H9 (cell line): ENCODE results near the gene RNLS. TPM values are rescaled to one million over a fixed set of nuclear protein-coding genes. Genes with fewer than 3 reads are reported as not detected.

Experiments used
- DNase-seq: peaks from one replicate; pipeline ENCODE4 v3.0.0-alpha.2; 2017
- H2AFZ ChIP-seq: one replicate; pipeline ENCODE4 v1.6.1; 2013; ENCODE audit warnings: mild to moderate bottlenecking, low read length, control low read depth, moderate library complexity
- H2AK5ac ChIP-seq: 2 replicates; pipeline ENCODE4 v1.6.1; 2013; ENCODE audit warnings: low read length, control low read depth, mixed read lengths; ENCODE audit not compliant: insufficient read length
- H2BK120ac ChIP-seq: one replicate; pipeline ENCODE4 v1.6.1; 2013; ENCODE audit warnings: low read depth, mild to moderate bottlenecking, low read length, control low read depth, inconsistent platforms; ENCODE audit not compliant: poor library complexity, severe bottlenecking
- H2BK12ac ChIP-seq: 2 replicates; pipeline ENCODE4 v1.6.1; 2013; ENCODE audit warnings: low read length, control low read depth, mixed read lengths, low read depth; ENCODE audit not compliant: insufficient read length
- H2BK15ac ChIP-seq: 2 replicates; pipeline ENCODE4 v1.6.1; 2013; ENCODE audit warnings: low read depth, low read length, control low read depth
- H2BK20ac ChIP-seq: one replicate; pipeline ENCODE4 v1.6.1; 2013; ENCODE audit warnings: low read depth, mild to moderate bottlenecking, low read length, control low read depth, inconsistent platforms; ENCODE audit not compliant: poor library complexity, severe bottlenecking
- H2BK5ac ChIP-seq: 2 replicates; pipeline ENCODE4 v1.6.1; 2013; ENCODE audit warnings: low read length, control low read depth, mixed read lengths; ENCODE audit not compliant: insufficient read length
- H3K14ac ChIP-seq: 2 replicates; pipeline ENCODE4 v1.6.1; 2013; ENCODE audit warnings: low read length, control low read depth; ENCODE audit not compliant: insufficient read depth
- H3K18ac ChIP-seq: 2 replicates; pipeline ENCODE4 v1.6.1; 2013; ENCODE audit warnings: low read depth, mild to moderate bottlenecking, mixed read lengths, low read length, control low read depth; ENCODE audit not compliant: insufficient read length
- H3K23ac ChIP-seq: 2 replicates; pipeline ENCODE4 v1.6.1; 2013; ENCODE audit warnings: low read length, control low read depth, mixed read lengths, low read depth; ENCODE audit not compliant: insufficient read length
- H3K23me2 ChIP-seq: 2 replicates; pipeline ENCODE4 v1.6.1; 2013; ENCODE audit warnings: low read depth, mild to moderate bottlenecking, mixed read lengths, low read length, control low read depth; ENCODE audit not compliant: insufficient read length, poor library complexity, severe bottlenecking
- H3K27ac ChIP-seq: 2 replicates; pipeline ENCODE4 v1.5.1; 2013; ENCODE audit warnings: low read length, control low read depth, mixed read lengths, low read depth; ENCODE audit not compliant: insufficient read length
- H3K27me3 ChIP-seq: 2 replicates; pipeline ENCODE4 v1.6.1; 2013; ENCODE audit warnings: low read length, control low read depth, inconsistent platforms; ENCODE audit not compliant: insufficient read depth
- H3K4ac ChIP-seq: 2 replicates; pipeline ENCODE4 v1.6.1; 2013; ENCODE audit warnings: low read depth, mild to moderate bottlenecking, control low read depth, inconsistent platforms, low read length, moderate library complexity
- H3K4me1 ChIP-seq: 2 replicates; pipeline ENCODE4 v1.6.1; 2013; ENCODE audit warnings: low read length, control low read depth, inconsistent platforms; ENCODE audit not compliant: insufficient read depth
- H3K4me2 ChIP-seq: 2 replicates; pipeline ENCODE4 v1.6.1; 2013; ENCODE audit warnings: low read length, control low read depth, mixed read lengths; ENCODE audit not compliant: insufficient read length, insufficient read depth
- H3K56ac ChIP-seq: 2 replicates; pipeline ENCODE4 v1.6.1; 2013; ENCODE audit warnings: low read depth, mild to moderate bottlenecking, mixed read lengths, low read length, control low read depth; ENCODE audit not compliant: insufficient read length
- H3K79me1 ChIP-seq: 2 replicates; pipeline ENCODE4 v1.6.1; 2013; ENCODE audit warnings: low read depth, mild to moderate bottlenecking, moderate library complexity, low read length, control low read depth, inconsistent platforms; ENCODE audit not compliant: insufficient read depth, poor library complexity, severe bottlenecking
- H3K79me2 ChIP-seq: 2 replicates; pipeline ENCODE4 v1.6.1; 2013; ENCODE audit warnings: low read length, control low read depth, inconsistent platforms; ENCODE audit not compliant: insufficient read depth
- H3K9ac ChIP-seq: 2 replicates; pipeline ENCODE4 v1.6.1; 2013; ENCODE audit warnings: low read length, control low read depth, mixed read lengths; ENCODE audit not compliant: insufficient read length; ENCODE audit errors: extremely low read depth
- H3K9me3 ChIP-seq: one replicate; pipeline ENCODE4 v1.6.1; 2013; ENCODE audit warnings: low read depth, low read length, inconsistent platforms; ENCODE audit not compliant: control insufficient read depth
- H3T11ph ChIP-seq: one replicate; pipeline ENCODE4 v1.6.1; 2013; ENCODE audit warnings: mild to moderate bottlenecking, low read length, control low read depth, inconsistent platforms
- H4K20me1 ChIP-seq: one replicate; pipeline ENCODE4 v1.6.1; 2013; ENCODE audit not compliant: control insufficient read depth, insufficient read length, insufficient read depth
- H4K5ac ChIP-seq: 2 replicates; pipeline ENCODE4 v1.6.1; 2013; ENCODE audit warnings: low read depth, mild to moderate bottlenecking, mixed read lengths, low read length, control low read depth; ENCODE audit not compliant: insufficient read length
- H4K8ac ChIP-seq: replicated peaks from 2 replicates; pipeline ENCODE4 v1.6.1; 2013; ENCODE audit warnings: low read length, control low read depth, mixed read lengths, low read depth; ENCODE audit not compliant: insufficient read length
- H4K91ac ChIP-seq: 2 replicates; pipeline ENCODE4 v1.6.1; 2013; ENCODE audit warnings: low read depth, mild to moderate bottlenecking, moderate library complexity, mixed read lengths, low read length, control low read depth; ENCODE audit not compliant: insufficient read length
- H3K27ac Mint-ChIP-seq, 3 experiments: 2 replicates in 2 of 3; 3 replicates in 1 of 3; pipeline ENCODE4 v1.8.0; 2020 to 2021; ENCODE audit warnings: mixed read lengths in 3 of 3, mild to moderate bottlenecking in 1 of 3, moderate library complexity in 1 of 3
- H3K27me3 Mint-ChIP-seq: 2 replicates; pipeline ENCODE4 v1.8.0; 2021; ENCODE audit warnings: low read depth, mild to moderate bottlenecking, moderate library complexity, mixed read lengths
- H3K36me3 Mint-ChIP-seq, 3 experiments: 2 replicates in 2 of 3; 3 replicates in 1 of 3; pipeline ENCODE4 v1.8.0; 2020 to 2021; ENCODE audit warnings: low read depth in 3 of 3, mixed read lengths in 3 of 3; ENCODE audit not compliant: insufficient read depth in 1 of 3
- H3K4me1 Mint-ChIP-seq, 2 experiments: 2 replicates each; pipeline ENCODE4 v1.8.0; 2020; ENCODE audit warnings: mixed read lengths in 2 of 2
- H3K4me3 Mint-ChIP-seq, 2 experiments: 2 replicates in 1 of 2; 3 replicates in 1 of 2; pipeline ENCODE4 v1.8.0; 2020 to 2021; ENCODE audit warnings: mild to moderate bottlenecking in 2 of 2, mixed read lengths in 2 of 2, moderate library complexity in 1 of 2
- H3K9me3 Mint-ChIP-seq, 2 experiments: 2 replicates in 1 of 2; 3 replicates in 1 of 2; pipeline ENCODE4 v1.8.0; 2020; ENCODE audit warnings: mild to moderate bottlenecking in 2 of 2, mixed read lengths in 2 of 2, moderate library complexity in 1 of 2
- WGBS: extraction: QIAGEN DNeasy Blood & Tissue Kit; methylation state at CpG from one replicate; pipeline ENCODE4 v1.1.7; 2013; ENCODE audit warnings: missing lambda C conversion rate, low lambda C conversion rate, mixed read lengths; ENCODE audit not compliant: insufficient read length; ENCODE audit errors: extremely low coverage; 5-methylcytosine and 5-hydroxymethylcytosine counted together
- total RNA-seq: library from RNA; stranded (reverse); gene quantifications from 2 replicates; pipeline ENCODE4 v1.2.1, GENCODE V29; 2021
- TF ChIP-seq, protein P1 (sequence below): fragments of 200-600 bp; sonication (generic); conservative IDR thresholded peaks from 3 replicates; pipeline ENCODE4 v1.8.0; 2021; ENCODE audit warnings: antibody characterized with exemption, mild to moderate bottlenecking

The RNLS gene
- total RNA-seq, 1 experiment from 2014 or later, result 7.5 TPM

DNA sequence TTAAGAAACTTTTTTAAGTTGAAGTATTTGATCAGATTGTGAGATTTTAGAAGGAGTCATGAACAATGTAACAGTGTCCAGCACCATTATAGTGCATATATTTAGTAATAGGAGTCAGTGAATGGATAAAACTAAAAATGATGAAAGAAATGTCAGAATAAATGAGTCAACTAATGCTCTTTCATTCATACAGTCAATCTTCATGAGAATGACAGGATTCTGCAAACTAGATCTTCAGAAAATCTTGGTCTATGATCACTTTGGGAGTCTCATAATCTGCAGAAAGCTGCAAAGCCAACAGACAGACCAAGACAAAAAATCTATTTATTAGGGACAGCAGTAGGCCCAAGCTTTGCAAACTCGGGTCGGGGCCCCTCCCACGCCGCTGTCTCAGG is 710 bp downstream of the RNLS start:
- no peaks in the 10 kb centered on the region for H3K4me1 ChIP-seq
- no peak for DNase-seq
- no peak overlapping the region for H2AK5ac ChIP-seq
- H3T11ph ChIP-seq, result no peak overlapping the region
- no peak overlapping the region for H4K8ac ChIP-seq
- H4K20me1 ChIP-seq, result no peaks in the 10 kb centered on the region
- no peak overlapping the region for H2BK120ac ChIP-seq
- no peak overlapping the region for H3K18ac ChIP-seq
- no peaks in the 10 kb centered on the region for H3K79me1 ChIP-seq
- TF ChIP-seq, protein P1, sequence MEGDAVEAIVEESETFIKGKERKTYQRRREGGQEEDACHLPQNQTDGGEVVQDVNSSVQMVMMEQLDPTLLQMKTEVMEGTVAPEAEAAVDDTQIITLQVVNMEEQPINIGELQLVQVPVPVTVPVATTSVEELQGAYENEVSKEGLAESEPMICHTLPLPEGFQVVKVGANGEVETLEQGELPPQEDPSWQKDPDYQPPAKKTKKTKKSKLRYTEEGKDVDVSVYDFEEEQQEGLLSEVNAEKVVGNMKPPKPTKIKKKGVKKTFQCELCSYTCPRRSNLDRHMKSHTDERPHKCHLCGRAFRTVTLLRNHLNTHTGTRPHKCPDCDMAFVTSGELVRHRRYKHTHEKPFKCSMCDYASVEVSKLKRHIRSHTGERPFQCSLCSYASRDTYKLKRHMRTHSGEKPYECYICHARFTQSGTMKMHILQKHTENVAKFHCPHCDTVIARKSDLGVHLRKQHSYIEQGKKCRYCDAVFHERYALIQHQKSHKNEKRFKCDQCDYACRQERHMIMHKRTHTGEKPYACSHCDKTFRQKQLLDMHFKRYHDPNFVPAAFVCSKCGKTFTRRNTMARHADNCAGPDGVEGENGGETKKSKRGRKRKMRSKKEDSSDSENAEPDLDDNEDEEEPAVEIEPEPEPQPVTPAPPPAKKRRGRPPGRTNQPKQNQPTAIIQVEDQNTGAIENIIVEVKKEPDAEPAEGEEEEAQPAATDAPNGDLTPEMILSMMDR, result no peak
- H2AFZ ChIP-seq, result no peak overlapping the region
- no peaks in the 10 kb centered on the region for H3K79me2 ChIP-seq
- no peak overlapping the region for H3K56ac ChIP-seq
- H3K36me3 Mint-ChIP-seq, result no peaks in the 10 kb centered on the region
- no peaks in the 10 kb centered on the region for H3K9me3 Mint-ChIP-seq
- H3K23ac ChIP-seq, result no peak overlapping the region
- H3K14ac ChIP-seq, result no peak overlapping the region
- peak overlapping the region; percentile 47 to 75; a peak in 4 of 5 replicates for H3K4me3 Mint-ChIP-seq
- H4K91ac ChIP-seq, result no peak overlapping the region
- peaks cover 4 to 10% of the 10 kb centered on the region in 2 experiments; a peak in 3 of 4 replicates for H3K4me1 Mint-ChIP-seq
- H3K9ac ChIP-seq, result no peak overlapping the region
- H3K4ac ChIP-seq, result no peak overlapping the region
- peak overlapping the region; percentile 53 for H3K4me2 ChIP-seq
- H3K27me3 ChIP-seq, result no peaks in the 10 kb centered on the region
- H3K27ac ChIP-seq, result no peak overlapping the region
- WGBS, result no CpG with 5 or more reads among the region's 4 CpGs
- H2BK20ac ChIP-seq, result no peak overlapping the region
- H3K9me3 ChIP-seq, result no peaks in the 10 kb centered on the region
- no peak overlapping the region for H2BK12ac ChIP-seq
- no peak overlapping the region for H3K27ac Mint-ChIP-seq
- no peak overlapping the region for H2BK5ac ChIP-seq
- no peak overlapping the region for H2BK15ac ChIP-seq
- H4K5ac ChIP-seq, result no peak overlapping the region
- no peaks in the 10 kb centered on the region for H3K23me2 ChIP-seq
- H3K27me3 Mint-ChIP-seq, result peaks cover 17% of the 10 kb centered on the region
